NCI-H2196 treated with DMSO at 0.1 percent for 48 hours (cell line): ENCODE results near the gene ALPI.
"Not testable (repeated sequence)": the region's sequence is repeated elsewhere in the genome, so short reads cannot be mapped to it uniquely, and the experiment has no call there.

Source experiments
- DNase-seq: peaks from one replicate; lab custom pipeline; 2025; ENCODE audit not compliant: unreplicated experiment; lab: John Stamatoyannopoulos, UW

The ALPI gene

GRCh38 chr2:232455426-232456255, at the start of gene ALPI:
ALPI (plus strand) TSS chr2:232456153; CDS start chr2:232456200, 47 bp downstream.
- DNase-seq, result no peak

- no peak for DNase-seq
Measured at GRCh38 chr2:232406556-232407310, 49.2 kb upstream of the ALPI start, which contains the start of gene ALPG. ALPG (plus strand) TSS chr2:232406844; CDS start chr2:232406895, 51 bp downstream.

DNA sequence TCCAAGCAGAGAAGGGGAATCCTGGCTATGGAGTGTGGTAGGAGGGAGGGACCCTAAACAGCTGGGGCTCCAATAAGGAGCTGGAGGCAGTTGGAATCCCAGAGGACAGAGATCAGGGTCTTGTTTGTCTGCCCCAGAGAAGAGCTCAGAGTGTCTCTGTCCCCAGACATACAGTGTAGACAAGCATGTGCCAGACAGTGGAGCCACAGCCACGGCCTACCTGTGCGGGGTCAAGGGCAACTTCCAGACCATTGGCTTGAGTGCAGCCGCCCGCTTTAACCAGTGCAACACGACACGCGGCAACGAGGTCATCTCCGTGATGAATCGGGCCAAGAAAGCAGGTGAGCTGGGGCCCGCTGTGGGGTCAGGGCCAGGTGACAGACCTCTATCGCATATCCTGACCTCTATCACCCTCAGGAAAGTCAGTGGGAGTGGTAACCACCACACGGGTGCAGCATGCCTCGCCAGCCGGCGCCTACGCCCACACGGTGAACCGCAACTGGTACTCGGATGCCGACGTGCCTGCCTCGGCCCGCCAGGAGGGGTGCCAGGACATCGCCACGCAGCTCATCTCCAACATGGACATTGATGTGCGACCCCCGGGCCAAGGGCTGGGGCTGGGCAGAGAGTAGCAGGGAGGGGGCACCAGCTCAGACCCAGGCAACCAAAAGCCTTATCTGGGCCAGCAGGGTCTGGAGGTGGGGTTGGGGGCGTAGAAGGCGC, 48.4 kb upstream of the ALPI start:
- DNase-seq, result not testable (repeated sequence)

- DNase-seq, result not testable (repeated sequence)
Measured at GRCh38 chr2:232408269-232408668, 47.7 kb upstream of the ALPI start.

DNA sequence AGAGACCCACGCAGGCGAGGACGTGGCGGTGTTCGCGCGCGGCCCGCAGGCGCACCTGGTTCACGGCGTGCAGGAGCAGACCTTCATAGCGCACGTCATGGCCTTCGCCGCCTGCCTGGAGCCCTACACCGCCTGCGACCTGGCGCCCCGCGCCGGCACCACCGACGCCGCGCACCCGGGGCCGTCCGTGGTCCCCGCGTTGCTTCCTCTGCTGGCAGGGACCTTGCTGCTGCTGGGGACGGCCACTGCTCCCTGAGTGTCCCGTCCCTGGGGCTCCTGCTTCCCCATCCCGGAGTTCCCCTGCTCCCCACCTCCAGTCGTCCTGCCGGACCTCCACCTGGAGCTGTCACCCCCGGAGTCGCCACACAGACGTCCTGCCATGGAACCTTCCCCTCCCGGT, 46.3 kb upstream of the ALPI start:
- not testable (repeated sequence) for DNase-seq

DNA sequence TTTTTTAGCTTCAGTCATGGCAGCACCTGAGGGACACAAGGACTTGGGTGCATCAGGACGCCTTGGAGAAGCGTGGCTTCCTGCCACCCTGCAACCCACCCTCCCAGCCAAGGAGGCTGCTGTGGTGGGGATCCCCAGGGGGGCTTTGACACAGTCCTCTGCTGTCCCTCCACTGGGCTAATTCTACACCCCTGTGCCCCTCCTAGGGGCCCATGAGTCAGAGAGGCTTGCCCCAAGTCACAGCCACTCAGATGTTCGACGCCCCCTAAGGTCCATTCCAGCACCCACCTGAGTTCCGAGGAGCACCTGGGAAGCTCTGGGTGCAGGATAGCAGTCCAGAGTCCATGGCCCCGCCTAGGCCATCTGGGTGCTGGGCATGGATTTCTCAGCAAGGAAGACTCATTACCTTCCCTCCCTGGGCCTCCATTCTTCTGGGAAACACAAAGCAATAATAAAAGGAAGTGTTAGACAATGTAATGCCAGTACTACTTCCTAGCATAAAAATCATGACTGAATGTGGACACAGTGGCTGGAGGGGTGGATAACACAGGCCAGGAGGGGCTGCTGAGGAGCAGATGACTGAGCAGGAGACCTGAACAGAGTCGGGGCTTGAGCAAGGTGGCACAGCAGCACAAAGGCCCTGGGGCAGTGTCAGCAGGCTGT, 45.6 kb upstream of the ALPI start:
- DNase-seq, result no peak

DNA sequence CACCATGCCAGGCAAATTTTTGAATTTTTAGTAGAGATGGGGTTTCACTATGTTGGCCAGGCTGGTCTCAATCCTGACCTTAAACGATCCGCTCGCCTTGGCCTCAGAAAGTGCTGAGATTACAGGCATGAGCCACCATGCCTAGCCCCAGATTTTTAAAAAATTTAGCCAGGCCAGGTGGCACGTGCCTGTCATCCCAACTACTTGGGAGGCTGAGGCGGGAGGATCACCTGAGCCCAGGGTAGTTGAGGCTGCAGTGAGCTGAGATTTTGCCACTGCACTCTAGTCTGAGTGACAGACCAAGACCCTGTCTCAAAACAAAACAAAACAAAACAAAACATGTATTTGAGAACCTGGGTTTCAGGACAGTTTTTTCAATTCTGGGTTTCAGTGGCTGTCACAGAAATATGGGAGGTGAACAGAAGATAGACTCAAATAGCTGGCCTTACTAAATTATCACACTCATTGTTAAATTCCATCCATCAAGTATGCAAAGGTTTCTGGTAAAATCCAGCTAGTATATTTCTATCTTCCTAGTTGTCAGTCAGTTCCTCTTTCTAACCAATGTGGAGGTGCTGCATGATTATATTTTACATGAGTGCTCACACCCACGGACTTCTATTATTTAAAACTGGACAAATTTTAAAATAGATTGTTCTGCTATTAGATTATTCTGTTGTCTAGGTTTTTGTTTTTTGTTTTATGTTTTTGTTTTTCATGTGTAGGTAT, 43.9 kb upstream of the ALPI start:
- no peak for DNase-seq

DNA sequence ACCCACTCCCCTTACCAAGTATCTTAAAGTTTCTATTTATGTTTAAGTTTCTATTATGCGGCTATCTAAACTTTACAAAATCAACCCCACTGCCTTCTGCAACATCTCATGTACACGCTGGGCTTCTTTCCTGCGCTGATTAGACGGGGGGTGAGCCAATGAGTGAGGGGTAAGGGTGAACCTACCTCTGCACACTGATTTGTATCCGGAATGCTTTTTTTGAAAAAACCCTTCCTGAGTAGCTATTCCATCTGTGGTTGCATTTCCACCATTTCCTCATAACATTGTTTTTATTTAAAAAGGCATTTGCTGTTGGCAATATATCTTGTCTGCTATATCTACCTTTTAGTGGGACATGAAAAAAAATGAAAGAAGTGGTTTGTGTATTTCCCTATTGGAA, 43.0 kb upstream of the ALPI start:
- DNase-seq, result no peak

DNA sequence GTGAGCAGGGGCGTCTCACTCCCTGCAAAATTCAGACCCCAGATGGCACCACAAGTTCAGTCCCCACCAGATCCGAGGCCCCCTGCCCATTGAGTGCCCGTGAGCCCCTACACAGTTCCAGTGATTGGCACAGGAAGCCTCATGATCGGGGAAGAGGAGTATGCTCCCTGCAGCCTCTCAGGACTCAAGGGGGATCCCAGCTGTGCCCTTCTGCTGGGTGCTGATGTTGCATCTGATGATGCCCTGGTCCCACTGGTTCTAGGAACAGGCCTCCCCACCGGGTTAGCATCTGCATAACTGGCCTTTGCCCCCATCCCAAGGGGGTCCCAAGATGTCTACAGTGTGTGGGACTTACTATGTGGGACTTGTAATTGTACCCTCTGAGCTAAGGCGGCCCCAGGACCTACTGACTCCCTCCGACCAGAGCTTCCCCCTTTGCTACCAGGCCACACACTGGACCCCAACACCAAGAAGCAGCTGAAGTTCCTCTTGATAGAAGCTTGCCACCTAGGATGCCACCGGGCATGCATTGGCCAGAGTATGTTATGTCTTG, 40.7 kb upstream of the ALPI start:
- no peak for DNase-seq

- no peak for DNase-seq
Measured at GRCh38 chr2:232415736-232416520, 40.0 kb upstream of the ALPI start.

DNA sequence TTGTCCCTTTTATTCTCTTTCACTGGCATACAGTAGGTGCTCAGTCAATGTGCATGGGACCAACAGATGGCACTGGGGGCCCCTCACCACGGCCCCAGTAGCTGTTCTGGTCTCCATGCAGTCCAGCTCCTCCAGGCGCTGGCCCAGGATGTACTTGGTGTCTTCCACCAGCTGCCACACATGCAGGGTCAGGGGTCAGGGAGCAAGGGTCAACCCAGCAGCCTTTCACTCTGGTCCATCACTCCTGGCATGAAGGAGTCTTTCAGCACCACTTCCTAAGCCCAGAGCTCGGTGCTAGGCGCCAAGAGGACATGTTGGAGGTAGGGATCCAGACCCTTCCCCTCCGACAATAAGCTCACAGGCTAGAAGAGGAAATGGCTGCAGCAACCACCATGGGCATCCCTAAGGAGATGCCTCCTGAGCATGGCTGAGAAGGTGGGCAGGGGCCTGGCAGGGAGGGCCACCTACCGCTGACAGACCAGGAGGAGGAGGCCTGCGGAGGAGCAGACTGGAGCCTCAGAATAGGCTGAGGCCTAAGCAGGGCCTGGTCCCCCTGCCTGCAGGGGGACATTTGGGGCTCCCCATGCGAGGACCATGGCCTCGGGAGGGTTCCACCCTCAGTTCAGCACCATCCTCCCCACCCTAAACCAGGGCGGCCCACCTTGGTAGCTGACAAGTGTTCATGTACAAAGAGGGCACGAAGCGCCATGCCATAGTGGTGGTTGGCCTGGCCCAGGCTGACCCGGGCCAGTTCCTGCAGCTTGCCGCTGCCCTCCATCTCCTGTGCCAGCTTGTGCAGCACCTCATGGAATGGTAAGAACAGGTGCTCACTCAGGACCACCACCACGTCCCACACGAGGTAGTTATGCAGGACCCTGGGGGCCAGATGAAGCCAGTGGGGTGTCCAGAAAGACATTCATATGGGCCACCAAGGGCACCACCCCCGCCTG, 39.2 kb upstream of the ALPI start:
- no peak for DNase-seq

DNA sequence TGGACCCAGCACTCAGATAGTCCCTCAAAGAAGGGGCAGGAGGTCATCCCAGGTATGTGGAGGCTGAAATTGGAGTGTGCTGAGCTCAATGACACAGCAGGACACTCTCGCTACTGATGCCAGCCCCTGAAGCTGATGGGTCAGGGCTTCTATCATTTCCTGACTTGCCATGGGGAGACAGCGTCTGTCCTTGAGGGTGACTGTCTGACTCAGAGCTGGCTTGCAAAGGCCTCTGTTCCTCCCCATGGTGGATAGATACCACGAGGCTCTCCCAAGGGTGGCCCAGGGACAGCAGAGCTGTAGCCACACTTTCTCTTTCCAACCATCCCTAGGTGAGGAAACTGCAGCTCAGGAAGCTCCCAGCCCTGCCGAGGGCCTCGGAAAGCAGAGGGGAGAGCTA, 38.5 kb upstream of the ALPI start:
- no peak for DNase-seq

DNA sequence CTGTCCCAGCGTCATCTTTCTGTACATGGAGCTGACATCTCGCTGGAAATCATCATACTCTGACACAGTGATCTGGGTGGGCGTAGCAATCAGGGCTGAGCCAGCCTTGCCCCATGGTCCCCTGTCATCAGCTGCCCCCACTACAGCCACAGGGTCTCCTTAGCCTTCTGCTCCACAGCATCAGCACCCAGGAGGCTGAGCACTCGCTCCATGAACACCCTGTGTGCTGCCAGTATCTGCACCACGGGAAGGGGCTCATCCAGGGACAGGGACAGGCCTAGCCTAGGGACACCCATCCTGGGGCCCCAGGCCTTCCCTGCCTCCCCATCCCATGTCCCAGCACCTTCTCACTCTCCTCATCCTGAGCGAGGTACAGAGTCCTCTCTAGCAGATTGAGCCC, 37.9 kb upstream of the ALPI start:
- no peak for DNase-seq

- no peak for DNase-seq
Measured at GRCh38 chr2:232418466-232419244, 37.3 kb upstream of the ALPI start.

DNA sequence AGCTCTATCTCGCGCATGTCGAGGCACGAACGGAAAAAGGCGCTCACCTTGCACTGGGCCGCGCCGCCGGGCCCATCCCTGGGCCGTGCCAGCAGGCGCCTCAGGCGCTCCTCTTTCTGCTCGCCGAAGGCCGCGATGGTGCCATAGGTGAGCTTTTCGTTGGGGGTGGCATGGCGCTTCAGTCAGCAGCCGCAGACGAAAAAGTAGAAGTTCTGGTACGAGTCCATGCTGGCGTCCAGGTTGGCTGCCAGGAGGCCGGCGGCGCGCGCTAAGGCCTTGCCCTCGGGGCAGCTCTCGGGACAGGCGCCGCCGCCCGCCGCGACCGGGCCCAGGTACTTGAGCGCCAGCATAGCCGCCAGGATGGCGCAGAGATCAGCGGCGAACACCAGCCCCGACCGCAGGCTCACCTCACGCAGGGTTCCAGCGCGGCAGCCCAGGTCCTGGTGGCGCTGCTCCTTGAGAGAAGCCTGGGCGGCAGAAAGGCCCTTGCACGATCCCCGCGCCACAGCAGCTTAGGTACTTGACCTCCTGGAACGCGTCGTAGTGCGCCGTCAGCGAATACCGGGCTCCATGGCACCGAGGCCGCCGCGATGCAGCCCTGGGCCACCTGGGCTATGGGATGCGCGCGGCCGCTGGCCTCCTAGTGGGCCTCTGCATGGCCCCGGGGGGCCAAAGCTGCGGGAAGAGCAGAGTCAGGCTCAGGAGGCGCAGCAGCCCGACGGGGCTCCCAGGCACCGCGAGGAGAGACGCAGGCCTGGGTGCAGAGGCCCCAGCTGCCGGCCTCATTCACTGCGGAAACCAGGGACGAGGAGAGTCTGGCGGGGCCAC, 36.5 kb upstream of the ALPI start:
- no peak for DNase-seq

DNA sequence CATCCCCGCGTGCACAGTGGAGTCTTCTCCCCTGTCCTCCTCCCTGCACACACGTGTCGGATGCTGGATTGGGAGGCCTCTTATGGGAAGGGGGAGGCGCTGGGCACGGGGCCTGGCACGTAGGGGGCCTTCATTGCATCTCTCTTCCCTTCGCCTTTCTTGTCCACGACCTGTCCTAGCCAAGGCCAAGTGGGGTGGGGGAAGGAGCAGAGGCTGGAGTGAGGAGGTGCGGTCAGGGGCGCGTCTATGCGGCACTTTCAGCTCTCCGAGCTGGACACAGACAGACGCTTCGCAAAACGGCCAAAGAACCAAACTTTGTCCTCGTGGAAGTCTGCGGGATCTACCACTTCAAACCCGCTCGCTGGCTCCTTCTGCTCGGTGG, 35.9 kb upstream of the ALPI start:
- no peak for DNase-seq
